ENCODE data around the gene TNFSF8. TPM values are rescaled to one million over a fixed set of nuclear protein-coding genes. Genes with fewer than 3 reads are reported as not detected.

TNFSF8 gene
- total and polyA plus RNA-seq, 2 of the 8 experiments (the other 6 are each of a cell fraction or from before 2014, with no cell fraction given), result not detected

DNA sequence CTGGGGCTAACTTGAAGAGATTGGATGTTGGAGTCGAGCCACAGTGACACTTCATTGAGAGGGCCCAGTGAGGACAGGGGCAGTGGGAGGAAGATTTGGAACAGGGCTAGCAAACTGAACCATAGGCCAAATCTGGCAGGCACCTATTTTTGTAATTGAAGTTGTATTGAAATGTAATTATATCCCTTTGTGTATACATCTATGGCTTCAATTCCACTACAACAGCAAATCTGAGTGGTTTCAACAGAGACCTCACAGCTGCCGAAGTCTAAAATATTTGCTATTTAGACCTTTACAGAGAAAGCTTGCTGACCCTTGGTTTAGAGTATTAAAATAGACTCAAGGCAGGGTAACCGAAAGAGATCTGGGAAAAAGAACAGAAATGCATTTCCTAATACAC, 4.7 kb upstream of the TNFSF8 start (continued):
- TF ChIP-seq GABPA (IDR thresholded peaks at IDR 0.05; ENCODE audit: borderline replicate concordance, insufficient read depth, low read length) (no peak), TCF12 (IDR thresholded peaks at IDR 0.05; ENCODE audit: low read depth, low read length) (no peak), RNF2 (IDR thresholded peaks at IDR 0.05; ENCODE audit: borderline replicate concordance, low read depth, low read length, missing control alignments, poor library complexity, severe bottlenecking) (no peak), KDM1A (IDR thresholded peaks at IDR 0.05; ENCODE audit: borderline replicate concordance, low read length) (no peak), MAFK (IDR thresholded peaks at IDR 0.05; ENCODE audit: low read depth, low read length) (no peak)
- TF ChIP-seq, protein P1, sequence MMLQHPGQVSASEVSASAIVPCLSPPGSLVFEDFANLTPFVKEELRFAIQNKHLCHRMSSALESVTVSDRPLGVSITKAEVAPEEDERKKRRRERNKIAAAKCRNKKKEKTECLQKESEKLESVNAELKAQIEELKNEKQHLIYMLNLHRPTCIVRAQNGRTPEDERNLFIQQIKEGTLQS (IDR thresholded peaks at IDR 0.05; ENCODE audit: insufficient read depth, low read depth, low read length), result no peak
- TF ChIP-seq, protein P2, sequence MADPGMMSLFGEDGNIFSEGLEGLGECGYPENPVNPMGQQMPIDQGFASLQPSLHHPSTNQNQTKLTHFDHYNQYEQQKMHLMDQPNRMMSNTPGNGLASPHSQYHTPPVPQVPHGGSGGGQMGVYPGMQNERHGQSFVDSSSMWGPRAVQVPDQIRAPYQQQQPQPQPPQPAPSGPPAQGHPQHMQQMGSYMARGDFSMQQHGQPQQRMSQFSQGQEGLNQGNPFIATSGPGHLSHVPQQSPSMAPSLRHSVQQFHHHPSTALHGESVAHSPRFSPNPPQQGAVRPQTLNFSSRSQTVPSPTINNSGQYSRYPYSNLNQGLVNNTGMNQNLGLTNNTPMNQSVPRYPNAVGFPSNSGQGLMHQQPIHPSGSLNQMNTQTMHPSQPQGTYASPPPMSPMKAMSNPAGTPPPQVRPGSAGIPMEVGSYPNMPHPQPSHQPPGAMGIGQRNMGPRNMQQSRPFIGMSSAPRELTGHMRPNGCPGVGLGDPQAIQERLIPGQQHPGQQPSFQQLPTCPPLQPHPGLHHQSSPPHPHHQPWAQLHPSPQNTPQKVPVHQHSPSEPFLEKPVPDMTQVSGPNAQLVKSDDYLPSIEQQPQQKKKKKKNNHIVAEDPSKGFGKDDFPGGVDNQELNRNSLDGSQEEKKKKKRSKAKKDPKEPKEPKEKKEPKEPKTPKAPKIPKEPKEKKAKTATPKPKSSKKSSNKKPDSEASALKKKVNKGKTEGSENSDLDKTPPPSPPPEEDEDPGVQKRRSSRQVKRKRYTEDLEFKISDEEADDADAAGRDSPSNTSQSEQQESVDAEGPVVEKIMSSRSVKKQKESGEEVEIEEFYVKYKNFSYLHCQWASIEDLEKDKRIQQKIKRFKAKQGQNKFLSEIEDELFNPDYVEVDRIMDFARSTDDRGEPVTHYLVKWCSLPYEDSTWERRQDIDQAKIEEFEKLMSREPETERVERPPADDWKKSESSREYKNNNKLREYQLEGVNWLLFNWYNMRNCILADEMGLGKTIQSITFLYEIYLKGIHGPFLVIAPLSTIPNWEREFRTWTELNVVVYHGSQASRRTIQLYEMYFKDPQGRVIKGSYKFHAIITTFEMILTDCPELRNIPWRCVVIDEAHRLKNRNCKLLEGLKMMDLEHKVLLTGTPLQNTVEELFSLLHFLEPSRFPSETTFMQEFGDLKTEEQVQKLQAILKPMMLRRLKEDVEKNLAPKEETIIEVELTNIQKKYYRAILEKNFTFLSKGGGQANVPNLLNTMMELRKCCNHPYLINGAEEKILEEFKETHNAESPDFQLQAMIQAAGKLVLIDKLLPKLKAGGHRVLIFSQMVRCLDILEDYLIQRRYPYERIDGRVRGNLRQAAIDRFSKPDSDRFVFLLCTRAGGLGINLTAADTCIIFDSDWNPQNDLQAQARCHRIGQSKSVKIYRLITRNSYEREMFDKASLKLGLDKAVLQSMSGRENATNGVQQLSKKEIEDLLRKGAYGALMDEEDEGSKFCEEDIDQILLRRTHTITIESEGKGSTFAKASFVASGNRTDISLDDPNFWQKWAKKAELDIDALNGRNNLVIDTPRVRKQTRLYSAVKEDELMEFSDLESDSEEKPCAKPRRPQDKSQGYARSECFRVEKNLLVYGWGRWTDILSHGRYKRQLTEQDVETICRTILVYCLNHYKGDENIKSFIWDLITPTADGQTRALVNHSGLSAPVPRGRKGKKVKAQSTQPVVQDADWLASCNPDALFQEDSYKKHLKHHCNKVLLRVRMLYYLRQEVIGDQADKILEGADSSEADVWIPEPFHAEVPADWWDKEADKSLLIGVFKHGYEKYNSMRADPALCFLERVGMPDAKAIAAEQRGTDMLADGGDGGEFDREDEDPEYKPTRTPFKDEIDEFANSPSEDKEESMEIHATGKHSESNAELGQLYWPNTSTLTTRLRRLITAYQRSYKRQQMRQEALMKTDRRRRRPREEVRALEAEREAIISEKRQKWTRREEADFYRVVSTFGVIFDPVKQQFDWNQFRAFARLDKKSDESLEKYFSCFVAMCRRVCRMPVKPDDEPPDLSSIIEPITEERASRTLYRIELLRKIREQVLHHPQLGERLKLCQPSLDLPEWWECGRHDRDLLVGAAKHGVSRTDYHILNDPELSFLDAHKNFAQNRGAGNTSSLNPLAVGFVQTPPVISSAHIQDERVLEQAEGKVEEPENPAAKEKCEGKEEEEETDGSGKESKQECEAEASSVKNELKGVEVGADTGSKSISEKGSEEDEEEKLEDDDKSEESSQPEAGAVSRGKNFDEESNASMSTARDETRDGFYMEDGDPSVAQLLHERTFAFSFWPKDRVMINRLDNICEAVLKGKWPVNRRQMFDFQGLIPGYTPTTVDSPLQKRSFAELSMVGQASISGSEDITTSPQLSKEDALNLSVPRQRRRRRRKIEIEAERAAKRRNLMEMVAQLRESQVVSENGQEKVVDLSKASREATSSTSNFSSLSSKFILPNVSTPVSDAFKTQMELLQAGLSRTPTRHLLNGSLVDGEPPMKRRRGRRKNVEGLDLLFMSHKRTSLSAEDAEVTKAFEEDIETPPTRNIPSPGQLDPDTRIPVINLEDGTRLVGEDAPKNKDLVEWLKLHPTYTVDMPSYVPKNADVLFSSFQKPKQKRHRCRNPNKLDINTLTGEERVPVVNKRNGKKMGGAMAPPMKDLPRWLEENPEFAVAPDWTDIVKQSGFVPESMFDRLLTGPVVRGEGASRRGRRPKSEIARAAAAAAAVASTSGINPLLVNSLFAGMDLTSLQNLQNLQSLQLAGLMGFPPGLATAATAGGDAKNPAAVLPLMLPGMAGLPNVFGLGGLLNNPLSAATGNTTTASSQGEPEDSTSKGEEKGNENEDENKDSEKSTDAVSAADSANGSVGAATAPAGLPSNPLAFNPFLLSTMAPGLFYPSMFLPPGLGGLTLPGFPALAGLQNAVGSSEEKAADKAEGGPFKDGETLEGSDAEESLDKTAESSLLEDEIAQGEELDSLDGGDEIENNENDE (IDR thresholded peaks at IDR 0.05; ENCODE audit: insufficient replicate concordance, low read length), result no peak

All from H1 (cell line).